Measurements from ENCODE around the gene ZIC2.
"Not testable (repeated sequence)": the region's sequence is repeated elsewhere in the genome, so short reads cannot be mapped to it uniquely, and the experiment has no call there.

Gene ZIC2
- 0 to 0.94 reads per million in 2 donors for total RNA-seq

GRCh38 chr13:99981735-99982035 lies at the start of gene ZIC2:
Gene ZIC2 (plus strand): TSS chr13:99981784. CDS start chr13:99982065, 281 bp downstream.
- no peak for DNase-seq

DNA sequence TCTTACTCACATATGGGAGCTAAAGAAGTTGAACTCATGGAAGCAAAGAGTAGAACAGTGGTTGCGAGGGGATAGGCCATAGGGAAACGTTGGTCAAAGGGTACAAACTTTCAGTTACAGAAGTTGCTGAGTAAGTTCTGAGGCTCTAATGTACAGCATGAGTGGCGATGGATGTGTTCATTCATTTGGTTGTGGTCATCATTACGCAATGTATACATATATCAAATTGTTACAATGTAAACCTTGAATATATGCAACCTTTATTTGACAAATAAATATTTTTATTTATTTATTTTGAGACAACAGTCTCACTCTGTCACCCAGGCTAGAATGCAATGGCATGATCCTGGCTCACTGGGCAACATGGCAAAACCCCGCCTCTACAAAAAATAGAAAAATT lies 48.7 kb upstream of the ZIC2 start:
- no peak for DNase-seq

DNA sequence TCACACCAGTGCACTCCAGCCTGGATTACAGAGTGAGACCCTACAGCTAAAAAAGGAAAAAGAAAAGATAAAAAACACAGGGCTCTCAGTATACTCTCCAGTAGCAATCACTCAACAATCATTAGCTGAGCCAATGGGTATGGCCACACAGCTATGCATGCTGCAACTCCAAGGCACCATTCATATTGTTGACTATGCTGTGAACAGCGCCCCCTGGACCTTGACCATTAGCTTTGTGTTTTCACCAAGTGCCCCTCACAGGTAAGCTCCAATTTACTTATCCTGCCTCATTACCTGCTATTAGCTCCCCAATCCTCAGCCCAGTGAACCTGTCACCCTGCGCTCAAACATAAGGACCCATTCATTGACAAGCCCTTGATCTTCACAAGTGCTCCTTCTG lies 45.8 kb upstream of the ZIC2 start:
- DNase-seq, result no peak

GRCh38 chr13:99938635-99939034 lies 42.9 kb upstream of the ZIC2 start:
- DNase-seq, result no peak

DNA sequence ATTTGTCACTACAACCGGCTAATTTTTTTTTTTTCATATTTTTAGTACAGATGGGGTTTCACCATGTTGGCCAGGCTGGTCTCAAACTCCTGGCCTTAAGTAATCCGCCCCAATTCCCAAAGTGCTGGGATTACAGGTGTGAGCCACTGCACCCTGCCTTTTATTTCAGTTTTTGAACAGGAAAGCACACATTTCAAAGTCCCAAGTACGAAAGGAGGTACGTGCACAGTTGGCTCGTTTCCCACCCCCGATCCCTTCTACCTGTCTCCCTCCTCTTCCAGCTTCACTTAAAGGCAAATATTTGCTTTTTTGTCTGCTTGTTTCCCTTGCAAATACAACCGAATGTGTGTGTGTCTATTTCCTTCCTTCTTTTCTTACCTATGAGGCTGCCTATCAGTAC lies 40.5 kb upstream of the ZIC2 start:
- DNase-seq, result no peak

- no peak for DNase-seq
Observed at GRCh38 chr13:99941911-99942310, 39.7 kb upstream of the ZIC2 start.

DNA sequence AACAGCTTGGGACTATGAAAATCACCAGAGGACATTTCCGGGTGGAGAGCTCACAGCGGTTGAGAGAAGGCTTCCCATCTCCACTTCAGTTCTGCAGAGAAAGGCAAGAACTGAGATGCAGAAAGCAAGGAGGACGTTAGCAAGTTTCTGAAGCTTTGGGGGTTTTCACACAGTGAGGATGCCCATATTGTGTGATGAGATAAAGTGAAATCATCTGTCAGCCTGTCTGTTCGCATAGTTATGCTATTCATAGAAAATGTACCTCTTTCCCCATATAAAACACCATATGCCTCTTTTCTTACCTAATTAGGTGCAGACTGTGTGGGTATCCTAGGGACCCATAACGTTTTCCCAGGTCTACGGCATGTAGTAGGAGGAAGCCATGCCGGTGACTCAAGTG lies 37.5 kb upstream of the ZIC2 start:
- no peak for DNase-seq

- no peak for DNase-seq
Observed at GRCh38 chr13:99944606-99945005, 37.0 kb upstream of the ZIC2 start.

DNA sequence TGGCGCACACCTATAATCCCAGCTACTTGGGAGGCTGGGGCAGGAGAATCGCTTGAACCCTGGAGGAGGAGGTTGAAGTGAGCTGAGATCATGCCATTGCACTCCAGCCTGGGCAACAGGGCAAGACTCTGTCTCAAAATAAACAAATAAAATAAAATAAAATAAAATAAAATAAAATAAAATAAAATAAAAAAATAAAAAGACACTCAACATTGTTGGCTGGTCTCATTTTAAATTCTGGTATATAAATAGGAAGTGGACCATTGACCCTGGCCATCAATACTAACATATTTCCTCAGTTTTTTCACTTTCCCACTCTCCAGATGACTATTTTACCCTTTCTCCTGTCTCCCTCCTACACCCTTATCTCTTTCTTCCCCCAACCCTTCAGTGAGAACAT lies 36.1 kb upstream of the ZIC2 start:
- not testable (repeated sequence) for DNase-seq

GRCh38 chr13:99947666-99948065 lies 33.9 kb upstream of the ZIC2 start:
- DNase-seq, result no peak

DNA sequence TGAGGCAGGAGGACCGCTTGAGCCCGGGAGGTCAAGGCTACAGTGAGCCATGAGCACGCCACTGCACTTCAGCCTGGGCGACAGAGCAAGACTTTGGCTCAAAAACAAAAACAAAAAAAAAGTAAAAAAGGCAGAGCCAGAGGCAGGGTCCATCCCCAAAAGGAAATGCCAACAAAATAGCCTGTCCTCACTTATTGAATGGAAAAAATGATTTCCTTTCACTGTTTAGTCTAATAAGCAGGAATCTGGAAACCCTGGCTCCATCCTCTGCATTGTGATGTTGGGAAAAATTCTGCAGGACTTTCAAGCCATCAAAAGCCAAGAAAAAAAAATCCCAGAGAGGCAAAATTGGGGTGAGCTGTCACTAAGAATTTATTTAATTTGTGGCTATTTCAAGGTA lies 33.2 kb upstream of the ZIC2 start:
- no peak for DNase-seq

GRCh38 chr13:99948907-99949678 lies 32.5 kb upstream of the ZIC2 start:
- DNase-seq, result no peak

- DNase-seq, result no peak
Observed at GRCh38 chr13:99949679-99950413, 31.7 kb upstream of the ZIC2 start.

DNA sequence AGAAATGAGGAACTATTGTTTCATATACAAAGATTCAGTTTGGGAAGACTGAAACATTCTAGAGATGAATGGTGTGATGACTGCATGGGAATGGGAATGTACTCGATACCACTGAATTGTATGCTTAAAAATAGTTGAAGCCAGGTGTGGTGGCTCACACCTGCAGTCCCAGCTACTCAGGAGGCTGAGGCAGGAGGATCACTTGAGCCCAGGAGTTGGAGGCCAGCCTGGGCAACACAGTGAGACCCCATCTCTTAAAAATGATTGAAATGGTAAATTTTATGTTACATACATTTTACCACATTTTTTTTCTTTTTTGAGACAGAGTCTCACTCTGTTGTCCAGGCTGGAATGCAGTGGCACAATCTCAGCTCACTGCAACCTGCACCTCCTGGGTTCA lies 29.9 kb upstream of the ZIC2 start:
- not testable (repeated sequence) for DNase-seq

GRCh38 chr13:99953138-99953755 lies 28.3 kb upstream of the ZIC2 start:
- no peak for DNase-seq

- DNase-seq, result no peak
Observed at GRCh38 chr13:99955107-99955746, 26.4 kb upstream of the ZIC2 start.

DNA sequence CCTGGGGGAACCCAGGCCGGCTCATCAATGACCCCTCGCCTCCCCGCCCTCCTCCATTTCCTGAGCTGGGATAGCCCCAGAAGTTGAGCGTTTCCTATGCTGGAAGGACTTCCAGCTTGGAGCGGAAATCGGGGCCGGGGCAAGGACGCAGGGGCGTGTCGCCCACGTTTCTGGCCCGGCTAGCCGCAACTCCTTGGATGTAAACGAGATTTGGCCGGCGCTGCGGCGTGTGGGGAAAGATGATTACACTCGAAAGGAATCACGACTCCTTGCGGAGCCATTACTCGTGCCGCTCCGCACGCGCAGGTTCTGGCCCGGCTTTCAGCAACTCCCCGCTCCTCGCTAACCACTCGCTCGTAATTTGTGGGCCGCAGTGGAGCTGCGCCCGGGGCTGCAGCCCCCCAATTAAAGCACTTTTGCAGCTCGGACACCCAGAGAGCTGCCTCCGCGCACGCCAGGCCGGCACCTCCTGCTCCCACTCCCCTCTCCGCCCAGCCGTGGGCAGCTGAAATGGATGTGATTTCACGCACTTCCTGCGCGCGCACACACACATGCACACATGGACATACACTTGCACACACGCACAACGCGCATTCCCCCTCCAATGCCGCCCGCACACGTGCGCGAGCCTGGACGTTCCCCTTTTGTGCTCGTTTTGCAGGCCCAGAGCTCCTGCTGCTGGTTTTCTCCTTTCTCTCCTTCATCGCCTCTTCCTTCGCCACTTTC lies 25.7 kb upstream of the ZIC2 start:
- DNase-seq, result peak in 1 of 5 experiments; percentile 27

DNA sequence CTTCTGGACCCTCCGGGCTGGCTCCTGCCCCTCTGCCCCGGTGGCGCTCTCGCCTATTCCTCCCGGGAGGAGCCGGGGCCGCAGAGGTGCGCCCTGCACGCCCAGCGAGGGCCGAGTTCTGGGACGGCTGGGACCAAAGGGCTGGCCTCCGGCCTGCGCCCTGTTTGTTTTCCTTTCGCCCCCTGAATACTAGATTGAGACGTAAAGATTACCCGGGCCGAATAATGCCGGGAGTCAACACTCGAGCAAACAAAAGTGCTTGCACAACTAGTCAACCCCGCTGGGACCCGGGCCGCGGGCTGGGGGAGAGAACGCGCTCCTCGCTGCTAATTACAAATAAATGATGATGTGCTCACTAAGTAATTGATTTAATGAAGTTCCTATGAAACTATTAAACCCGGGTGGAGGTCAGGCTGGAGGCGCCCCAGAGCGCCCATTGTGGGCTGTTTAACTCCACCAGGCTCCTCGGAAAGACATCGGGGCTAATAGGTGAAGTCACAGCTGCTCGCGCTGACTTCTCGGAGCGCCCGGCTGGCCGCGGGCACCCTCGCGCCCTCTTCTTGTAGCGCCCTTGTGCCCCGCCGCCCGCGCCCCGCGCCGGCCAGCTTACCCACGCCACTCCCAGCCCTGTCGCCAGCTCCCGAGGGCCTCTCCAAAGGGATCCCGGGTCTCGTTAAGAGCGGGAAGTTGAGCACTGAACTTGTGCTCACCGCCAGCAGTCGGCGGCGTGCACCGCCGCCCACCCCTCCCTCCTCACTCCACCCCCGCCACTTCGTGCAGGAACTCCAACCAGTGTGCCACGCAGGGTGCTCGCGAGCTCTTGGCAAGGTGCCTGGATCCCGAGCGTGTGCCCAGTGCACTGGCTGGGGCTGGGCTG lies 24.9 kb upstream of the ZIC2 start:
- DNase-seq, result peak in 1 of 5 experiments; percentile 26

DNA sequence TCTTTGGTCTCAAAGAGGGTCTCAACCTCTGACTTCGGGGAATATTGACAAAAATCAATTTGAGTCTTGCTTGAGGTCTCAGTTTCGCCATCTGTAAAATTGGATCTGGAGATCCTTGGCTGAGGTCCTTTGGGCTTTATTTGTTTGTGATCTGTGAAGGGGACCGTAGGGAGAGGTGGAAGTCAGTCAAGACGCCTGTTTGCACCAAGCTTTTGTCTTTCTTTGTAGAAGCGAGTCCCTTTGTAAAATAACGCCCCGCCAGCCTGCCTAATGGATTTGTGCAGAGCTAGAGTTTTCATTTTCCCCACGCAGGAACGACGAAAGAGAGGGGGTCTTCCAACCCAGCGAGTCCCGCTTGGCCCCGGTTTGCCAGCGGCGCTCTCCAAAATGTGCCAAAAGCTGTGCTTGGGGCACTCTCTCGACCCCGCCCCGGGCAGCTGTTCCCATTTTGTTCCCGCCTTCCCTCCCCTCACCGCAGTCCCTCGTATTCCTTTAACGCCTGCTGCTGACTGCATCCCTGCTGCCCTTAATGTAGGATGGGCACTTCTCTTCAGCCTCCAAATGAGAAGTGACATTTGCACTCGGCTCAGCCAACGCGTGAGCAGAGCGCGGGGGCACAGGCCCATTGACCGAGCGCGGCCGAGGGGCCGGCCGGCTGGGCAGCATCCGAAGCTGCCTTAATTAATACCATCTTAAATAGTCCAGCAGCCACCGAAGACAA lies 23.0 kb upstream of the ZIC2 start:
- DNase-seq, result no peak

DNA sequence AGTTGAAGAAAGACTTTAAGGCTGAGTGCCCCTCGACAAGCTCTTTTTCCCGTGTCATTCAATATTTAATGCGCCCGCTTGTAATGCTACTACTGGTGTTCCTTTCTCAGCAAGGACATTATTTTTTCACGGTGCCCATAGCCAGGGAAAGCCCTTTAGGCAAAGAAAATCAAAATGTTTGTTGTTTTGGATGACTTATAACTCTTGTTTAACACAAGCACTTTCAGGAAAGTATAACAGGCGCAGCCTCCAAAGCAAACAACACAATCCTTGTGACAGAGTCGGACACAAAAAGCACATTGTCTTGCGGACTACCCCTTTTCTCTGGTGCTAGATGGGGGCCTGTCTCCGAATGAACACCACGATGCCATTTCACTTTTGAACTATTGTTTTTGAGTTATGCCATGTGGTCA lies 22.5 kb upstream of the ZIC2 start:
- no peak for DNase-seq

Measured in T-helper 2 cell (primary cell).